ENCODE measurements around the gene SLC22A23.

- TF ChIP-seq ZNF274 (IDR thresholded peaks at IDR 0.05; ENCODE audit: low read depth, low read length) = no peak
- TF ChIP-seq YY1 (IDR thresholded peaks at IDR 0.05; ENCODE audit: insufficient read depth, insufficient read length) = no peak
- TF ChIP-seq SUZ12 (IDR thresholded peaks at IDR 0.05; ENCODE audit: extremely low read depth, insufficient read depth, insufficient read length) = no peak
These were observed 116.0 kb downstream of the SLC22A23 start for GRCh38 chr6:3340894-3341293.
